HG02885 (cell line): ENCODE measurements around the gene DROSHA.
A peak's percentile ranks its signal among the peaks of the same experiment; 100 is the strongest.

Source experiments
- ATAC-seq: cut with Tn5 transposase; IDR thresholded peaks from one replicate; pipeline ENCODE4 v1.9.1; 2021; ENCODE audit warnings: mild to moderate bottlenecking; ENCODE audit not compliant: unreplicated experiment, poor library complexity

DROSHA gene

GRCh38 chr5:31534527-31535046 is 2.7 kb upstream of the DROSHA start:
- no peak for ATAC-seq

GRCh38 chr5:31531543-31531887 is 378 bp downstream of the DROSHA start:
- ATAC-seq: peak; percentile 36

DNA sequence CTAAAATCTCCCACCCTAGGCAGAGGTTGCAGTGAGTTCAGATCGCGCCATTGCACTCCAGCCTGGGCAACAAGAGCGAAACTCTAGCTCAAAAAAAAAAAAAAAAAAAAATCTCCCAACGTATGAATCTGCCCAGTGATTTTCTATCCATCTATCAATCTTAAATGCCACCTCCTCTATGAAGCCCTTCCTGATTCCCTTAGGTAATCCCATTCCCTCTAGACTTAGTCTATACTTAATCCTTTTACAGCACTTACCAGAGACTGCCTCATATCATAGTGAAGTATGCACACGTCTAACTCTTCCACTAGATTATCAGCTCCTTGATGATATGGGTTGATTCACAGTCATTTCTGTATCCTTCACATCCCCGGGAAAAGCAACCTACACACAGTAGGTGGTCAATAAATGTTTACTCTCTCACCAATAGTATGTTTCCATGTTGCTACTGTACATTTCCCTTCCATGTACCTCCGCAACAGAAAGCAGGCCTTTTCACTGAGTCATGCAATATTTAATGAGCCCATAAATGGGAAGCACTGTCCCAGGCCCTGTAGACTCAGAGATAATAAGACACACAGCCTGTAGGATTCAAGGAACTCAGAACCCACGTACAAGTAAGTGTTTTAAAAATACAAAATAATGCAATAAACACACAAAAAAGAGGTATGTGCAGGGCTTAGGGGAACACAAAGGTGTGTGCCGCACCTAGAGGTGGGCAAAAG is 1.2 kb downstream of the DROSHA start:
- no peak for ATAC-seq

DNA sequence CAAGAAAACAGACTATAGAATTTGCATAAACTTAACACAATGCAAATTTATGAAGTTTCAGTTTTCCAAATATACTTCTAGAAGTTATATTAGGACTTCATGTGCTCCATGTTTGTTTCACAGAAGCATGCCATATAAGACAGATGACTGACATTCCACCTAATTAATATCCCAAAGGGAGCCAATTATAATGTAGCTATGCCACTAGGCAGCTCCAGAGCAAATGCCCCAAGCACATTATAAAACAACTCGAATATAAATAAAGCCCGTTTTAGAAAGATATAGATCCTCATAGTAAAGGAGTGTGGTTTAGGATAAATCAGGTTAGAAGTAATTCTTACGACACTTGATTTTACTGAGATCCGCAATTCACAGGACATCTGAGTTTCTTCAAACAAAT is 8.9 kb downstream of the DROSHA start:
- no peak for ATAC-seq

- no peak for ATAC-seq
These were observed 15.1 kb downstream of the DROSHA start for GRCh38 chr5:31516802-31517201.

DNA sequence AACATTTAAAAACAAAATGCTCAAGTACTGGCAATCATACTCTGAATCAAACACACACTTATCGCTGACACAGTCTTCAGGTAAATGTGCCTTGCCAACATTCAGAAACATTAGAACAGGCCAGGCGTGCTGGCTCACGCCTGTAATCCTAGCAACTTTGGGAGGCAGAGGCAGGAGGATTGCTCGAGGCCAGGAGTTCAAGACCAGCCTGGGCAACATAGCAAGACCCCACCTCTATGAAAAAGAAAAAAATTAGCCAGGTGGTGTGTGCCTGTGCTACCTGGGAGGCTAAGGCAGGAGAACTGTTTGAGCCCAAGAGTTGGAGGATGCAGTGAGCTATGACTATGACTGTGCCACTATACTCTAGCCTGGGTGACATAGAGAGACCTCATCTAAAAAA is 20.6 kb downstream of the DROSHA start:
- no peak for ATAC-seq

DNA sequence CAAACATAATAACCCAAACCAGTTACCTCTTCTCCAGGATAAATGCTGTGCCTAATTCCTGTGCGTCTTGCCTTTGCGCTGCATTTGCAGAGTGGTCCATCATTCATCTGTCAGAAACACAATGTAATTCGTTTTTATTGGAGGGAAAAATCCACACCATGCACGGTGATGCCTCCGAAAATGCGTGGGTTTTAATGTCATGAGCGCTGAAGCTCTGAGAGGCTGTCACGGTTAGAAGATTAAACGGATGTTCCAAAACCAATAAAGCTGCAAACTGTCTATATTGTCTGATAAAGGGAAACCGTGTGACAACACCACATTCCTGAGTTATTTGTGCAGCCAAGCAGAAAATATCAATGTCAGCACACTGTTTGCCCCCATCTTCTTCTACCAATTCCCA is 27.4 kb downstream of the DROSHA start:
- no peak for ATAC-seq

- no peak for ATAC-seq
These were observed 29.4 kb downstream of the DROSHA start for GRCh38 chr5:31502506-31502905.

GRCh38 chr5:31500256-31500655 is 31.6 kb downstream of the DROSHA start:
- ATAC-seq: no peak

GRCh38 chr5:31496891-31497290 is 35.0 kb downstream of the DROSHA start:
- ATAC-seq: no peak

GRCh38 chr5:31496301-31496700 is 35.6 kb downstream of the DROSHA start:
- ATAC-seq: no peak

GRCh38 chr5:31495336-31495735 is 36.6 kb downstream of the DROSHA start:
- ATAC-seq: no peak

DNA sequence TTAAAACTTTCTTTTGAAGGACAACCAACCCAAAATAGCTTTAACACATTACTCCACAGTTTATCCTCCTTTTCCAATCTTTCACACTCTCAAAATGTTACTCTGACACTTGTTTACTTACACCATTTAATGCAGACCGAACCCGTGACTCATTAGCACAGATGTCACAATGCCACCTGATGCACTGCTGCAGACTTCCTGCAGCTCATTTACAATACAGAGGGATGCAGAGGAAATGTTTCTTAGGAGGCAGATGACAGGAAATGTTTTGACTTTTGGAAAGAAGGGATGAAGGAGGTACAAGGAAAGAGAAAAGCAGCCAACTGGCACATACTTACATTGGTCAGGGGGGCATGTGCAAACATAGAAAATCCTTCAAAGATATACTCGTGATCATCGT is 39.0 kb downstream of the DROSHA start:
- ATAC-seq: no peak

GRCh38 chr5:31487506-31487905 is 44.4 kb downstream of the DROSHA start:
- ATAC-seq: no peak

DNA sequence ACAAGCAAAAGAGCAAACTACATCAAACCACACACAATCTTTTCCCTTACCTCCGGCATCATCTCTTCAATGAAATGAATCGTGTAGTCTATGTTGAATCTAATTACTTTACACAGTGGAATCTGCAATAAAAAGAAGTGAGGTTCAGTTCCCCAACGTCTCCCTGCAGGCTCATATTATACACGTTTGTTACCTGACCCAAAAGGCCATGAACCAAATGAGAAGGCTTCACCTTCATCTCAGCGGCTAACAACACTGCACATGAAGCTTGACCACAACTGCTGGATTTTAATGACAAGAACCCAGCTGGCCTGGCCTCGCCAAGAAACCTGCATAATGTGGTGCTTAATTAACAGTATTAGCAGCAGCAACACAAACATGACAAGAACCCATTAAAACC is 45.5 kb downstream of the DROSHA start:
- no peak for ATAC-seq

GRCh38 chr5:31485376-31486207 is 46.3 kb downstream of the DROSHA start:
- ATAC-seq: no peak

DNA sequence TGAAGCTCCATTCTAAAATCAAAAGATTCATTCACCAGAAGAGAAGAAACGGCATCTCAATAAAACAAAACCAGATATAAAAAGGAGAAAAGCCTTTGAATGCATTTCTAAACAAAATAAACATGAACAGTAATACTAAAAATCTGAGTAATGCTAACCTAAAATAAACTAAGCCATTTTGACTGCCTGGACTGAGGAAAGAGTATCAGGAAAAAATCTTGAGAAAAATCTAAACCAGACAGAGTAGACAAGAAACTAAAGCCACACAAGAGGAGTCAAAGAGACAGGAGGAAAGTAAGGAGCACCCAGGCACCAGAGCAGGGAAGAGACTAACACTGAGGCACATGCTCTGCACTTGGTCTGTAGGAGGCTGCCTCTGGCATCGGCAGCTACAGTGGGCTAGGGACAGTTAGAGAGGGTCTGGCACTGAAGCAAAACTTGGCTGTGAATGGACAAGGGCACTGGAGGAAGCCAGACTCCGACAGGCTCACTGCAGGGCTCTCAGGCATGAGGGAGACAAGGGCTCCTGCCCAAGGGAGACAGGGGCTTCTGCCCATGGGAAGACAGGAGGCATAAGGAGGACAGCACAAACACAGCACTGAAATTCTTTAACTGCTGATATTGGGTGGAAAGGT is 50.2 kb downstream of the DROSHA start:
- ATAC-seq: no peak

DNA sequence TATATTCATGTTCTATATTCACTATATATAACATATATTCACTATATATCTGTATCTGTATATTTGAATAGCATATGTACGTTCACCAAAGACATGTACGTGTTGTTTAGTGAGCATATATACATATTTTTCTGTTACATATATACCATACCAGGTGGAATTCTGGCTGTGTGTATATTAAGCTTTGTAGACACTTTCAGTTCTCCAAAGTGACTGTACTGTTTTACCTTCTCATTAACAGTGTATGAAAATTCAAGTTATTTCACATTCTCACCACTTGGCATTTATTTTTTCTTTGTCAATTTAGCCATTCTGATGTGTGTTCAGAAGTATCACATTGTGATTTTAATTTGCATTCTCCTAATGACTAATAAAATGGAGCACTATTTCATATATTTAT is 52.2 kb downstream of the DROSHA start:
- ATAC-seq: no peak

GRCh38 chr5:31478901-31479300 is 53.0 kb downstream of the DROSHA start:
- no peak for ATAC-seq

DNA sequence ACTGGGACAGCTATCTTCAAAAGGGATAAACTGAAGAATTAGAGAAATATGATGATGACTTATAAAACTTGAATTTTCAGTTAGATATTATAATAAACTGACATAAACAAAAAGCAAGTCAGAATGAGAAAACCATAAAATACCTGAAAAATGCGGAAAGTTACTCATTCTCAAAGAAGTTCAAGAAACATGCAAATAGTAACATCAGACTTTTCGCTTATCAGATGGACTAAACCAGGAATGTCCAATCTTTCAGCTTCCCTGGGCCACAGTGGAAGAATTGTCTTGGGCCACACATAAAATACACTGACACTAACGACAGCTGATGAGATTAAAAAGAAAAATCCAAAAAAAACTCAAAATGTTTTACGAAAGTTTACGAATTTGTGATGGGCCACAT is 53.9 kb downstream of the DROSHA start:
- ATAC-seq: no peak

- no peak for ATAC-seq
These were observed 54.4 kb downstream of the DROSHA start for GRCh38 chr5:31477516-31477915.
